SK-MEL-5 (cell line): Measurements from ENCODE around the gene TSHZ3. TPM values are rescaled to one million over a fixed set of nuclear protein-coding genes. Genes with fewer than 3 reads are reported as not detected.
A peak's percentile ranks its signal among the peaks of the same experiment; 100 is the strongest.

Experiments used
- DNase-seq: peaks from one replicate; pipeline ENCODE4 v3.0.0-alpha.2; 2016; ENCODE audit warnings: low read depth, low spot score
- in situ Hi-C: cut with HindIII; loops from 2 replicates; pipeline ENCODE4 v1.10.0; 2016; ENCODE audit warnings: low sequenced_read_pairs, high pct_unique_total_duplicates, low pct_unique_long_range_greater_than_20kb
- total RNA-seq: library from RNA; depleted of rRNA; stranded (reverse); fragments of >200 nt; shearing (Covaris generic); gene quantifications from 2 replicates; pipeline ENCODE4 v1.2.3, GENCODE V29; 2014

The TSHZ3 gene
- total RNA-seq, 1 experiment from 2014 or later: 2.5 TPM

- DNase-seq: no peak
- in situ Hi-C loops: no loop called here
Observed at GRCh38 chr19:31262725-31263191, 86.5 kb downstream of the TSHZ3 start.

GRCh38 chr19:31261603-31262212 lies 87.5 kb downstream of the TSHZ3 start:
- in situ Hi-C loops: no loop called here
- DNase-seq: no peak

GRCh38 chr19:31261019-31261602 lies 88.1 kb downstream of the TSHZ3 start:
- in situ Hi-C loops: no loop called here
- DNase-seq: no peak

GRCh38 chr19:31260171-31260933 lies 88.9 kb downstream of the TSHZ3 start:
- in situ Hi-C loops: no loop called here
- no peak for DNase-seq

- in situ Hi-C loops: no loop called here
Observed at GRCh38 chr19:31258211-31259052, 90.8 kb downstream of the TSHZ3 start.

GRCh38 chr19:31257426-31258130 lies 91.7 kb downstream of the TSHZ3 start:
- in situ Hi-C loops: no loop called here
- DNase-seq: no peak

More at GRCh38 chr19:31258211-31259052, 90.8 kb downstream of the TSHZ3 start:
- DNase-seq: no peak

- in situ Hi-C loops: no loop called here
- DNase-seq: no peak
Observed at GRCh38 chr19:31257025-31257424, 92.2 kb downstream of the TSHZ3 start.

- no peak for DNase-seq
- in situ Hi-C loops: no loop called here
Observed at GRCh38 chr19:31256593-31256960, 92.7 kb downstream of the TSHZ3 start.

- in situ Hi-C loops: no loop called here
- DNase-seq: no peak
Observed at GRCh38 chr19:31255831-31256592, 93.2 kb downstream of the TSHZ3 start.

- DNase-seq: no peak
- in situ Hi-C loops: no loop called here
Observed at GRCh38 chr19:31255174-31255799, 93.9 kb downstream of the TSHZ3 start.

- in situ Hi-C loops: no loop called here
- DNase-seq: no peak
Observed at GRCh38 chr19:31254611-31255010, 94.6 kb downstream of the TSHZ3 start.

- DNase-seq: no peak
- in situ Hi-C loops: no loop called here
Observed at GRCh38 chr19:31254180-31254551, 95.1 kb downstream of the TSHZ3 start.

- DNase-seq: no peak
- in situ Hi-C loops: no loop called here
Observed at GRCh38 chr19:31253526-31254179, 95.6 kb downstream of the TSHZ3 start.

GRCh38 chr19:31252441-31252840 lies 96.8 kb downstream of the TSHZ3 start:
- in situ Hi-C loops: no loop called here
- DNase-seq: no peak

- peak; percentile 35 for DNase-seq
- in situ Hi-C loops: no loop called here
Observed at GRCh38 chr19:31249217-31249616, 100.0 kb downstream of the TSHZ3 start.

GRCh38 chr19:31235806-31236205 lies 113.4 kb downstream of the TSHZ3 start:
- DNase-seq: no peak
- in situ Hi-C loops: no loop called here
